K562 (cell line): Measurements from ENCODE around the gene LRRC75A.

Source experiments
- ARNT ChIP-seq, 2 experiments: fragments of 450-650 bp; IDR thresholded peaks; 2 replicates each; pipeline ENCODE4 v1.6.1; 2016; ENCODE audit warnings: mild to moderate bottlenecking in 1 of 2
- E2F3 ChIP-seq: fragments of 250-450 bp; sonication (Bioruptor Pico); IDR thresholded peaks from 2 replicates; pipeline ENCODE4 v1.4.0; 2020; ENCODE audit warnings: mild to moderate bottlenecking
- EZH2 ChIP-seq: IDR thresholded peaks from 2 replicates; pipeline ENCODE4 v1.6.1; 2012; ENCODE audit warnings: low read depth, mild to moderate bottlenecking, inconsistent platforms, low read length, borderline replicate concordance
- GABPA ChIP-seq: fragments of 200-800 bp; sonication (Bioruptor generic); conservative IDR thresholded peaks from 2 replicates; pipeline ENCODE4 v1.6.1; 2016; ENCODE audit warnings: low read depth, missing genetic modification characterization, missing compliant biosample characterization
- JUND ChIP-seq, 2 experiments: IDR thresholded peaks; 2 replicates in 1 of 2; 3 replicates in 1 of 2; pipeline ENCODE4 v1.6.1; 2011; ENCODE audit warnings: borderline replicate concordance in 2 of 2, low read depth in 2 of 2, low read length in 2 of 2, improper control_type of control experiment in 1 of 2, missing biosample characterization in 1 of 2, missing genetic modification characterization in 1 of 2, missing genetic modification reagents in 1 of 2
- NONO ChIP-seq, 2 experiments: fragments of 200-400 bp in 1 of 2; fragments of 450-650 bp in 1 of 2; formaldehyde crosslinking in 1 of 2; IDR thresholded peaks; 2 replicates each; pipeline ENCODE4 v1.6.1; 2017; ENCODE audit warnings: low read depth in 2 of 2, mild to moderate bottlenecking in 2 of 2, moderate library complexity in 2 of 2, low read length in 1 of 2
- POLR2A ChIP-seq: fragments of 450-650 bp; conservative IDR thresholded peaks from 2 replicates; pipeline ENCODE4 v1.6.1; 2016
- SIRT6 ChIP-seq: IDR thresholded peaks from one replicate; pipeline ENCODE4 v1.6.1; 2012; ENCODE audit warnings: low read depth, mild to moderate bottlenecking, control low read depth, inconsistent platforms, low read length, moderate library complexity
- SREBF2 ChIP-seq: sonication (generic); formaldehyde crosslinking; IDR thresholded peaks from 2 replicates; pipeline ENCODE4 v1.4.0; 2020; ENCODE audit warnings: mild to moderate bottlenecking, missing genetic modification reagents
- STAG1 ChIP-seq: sonication (generic); formaldehyde crosslinking; IDR thresholded peaks from 2 replicates; pipeline ENCODE4 v1.5.0; 2020; ENCODE audit warnings: missing genetic modification reagents, borderline replicate concordance
- ZEB2 ChIP-seq: fragments of 450-650 bp; IDR thresholded peaks from 2 replicates; pipeline ENCODE4 v1.6.1; 2016
- TF ChIP-seq, protein P1 (sequence below), 3 experiments: IDR thresholded peaks in 2 of 3; conservative IDR thresholded peaks in 1 of 3; 2 replicates each; pipeline ENCODE4 v1.5.1; 2011 to 2012; ENCODE audit warnings: low read length in 3 of 3, mild to moderate bottlenecking in 3 of 3, control low read depth in 2 of 3, improper control_type of control experiment in 1 of 3, inconsistent platforms in 1 of 3, low read depth in 1 of 3, mixed read lengths in 1 of 3, moderate library complexity in 1 of 3; ENCODE audit not compliant: insufficient read depth in 2 of 3
- TF ChIP-seq, protein P2 (sequence below): IDR thresholded peaks from 3 replicates; pipeline ENCODE4 v1.6.1; 2011; ENCODE audit warnings: borderline replicate concordance, mild to moderate bottlenecking; ENCODE audit not compliant: insufficient read length, insufficient read depth
- TF ChIP-seq, protein P3 (sequence below), 3 experiments: fragments of 200-800 bp in 1 of 3; fragments of 250-450 bp in 1 of 3; fragments of 450-650 bp in 1 of 3; sonication (Bioruptor Pico) in 1 of 3; sonication (Bioruptor generic) in 1 of 3; formaldehyde crosslinking in 1 of 3; IDR thresholded peaks; 2 replicates each; pipeline versions ENCODE4 v1.6.1 to v1.8.0; 2016 to 2022; ENCODE audit warnings: mild to moderate bottlenecking in 2 of 3, missing genetic modification characterization in 2 of 3, missing compliant biosample characterization in 1 of 3, moderate library complexity in 1 of 3

GRCh38 chr17:16480995-16481394 is 11.0 kb downstream of the LRRC75A start:
- no peak for TF ChIP-seq POLR2A
- TF ChIP-seq, protein P1, sequence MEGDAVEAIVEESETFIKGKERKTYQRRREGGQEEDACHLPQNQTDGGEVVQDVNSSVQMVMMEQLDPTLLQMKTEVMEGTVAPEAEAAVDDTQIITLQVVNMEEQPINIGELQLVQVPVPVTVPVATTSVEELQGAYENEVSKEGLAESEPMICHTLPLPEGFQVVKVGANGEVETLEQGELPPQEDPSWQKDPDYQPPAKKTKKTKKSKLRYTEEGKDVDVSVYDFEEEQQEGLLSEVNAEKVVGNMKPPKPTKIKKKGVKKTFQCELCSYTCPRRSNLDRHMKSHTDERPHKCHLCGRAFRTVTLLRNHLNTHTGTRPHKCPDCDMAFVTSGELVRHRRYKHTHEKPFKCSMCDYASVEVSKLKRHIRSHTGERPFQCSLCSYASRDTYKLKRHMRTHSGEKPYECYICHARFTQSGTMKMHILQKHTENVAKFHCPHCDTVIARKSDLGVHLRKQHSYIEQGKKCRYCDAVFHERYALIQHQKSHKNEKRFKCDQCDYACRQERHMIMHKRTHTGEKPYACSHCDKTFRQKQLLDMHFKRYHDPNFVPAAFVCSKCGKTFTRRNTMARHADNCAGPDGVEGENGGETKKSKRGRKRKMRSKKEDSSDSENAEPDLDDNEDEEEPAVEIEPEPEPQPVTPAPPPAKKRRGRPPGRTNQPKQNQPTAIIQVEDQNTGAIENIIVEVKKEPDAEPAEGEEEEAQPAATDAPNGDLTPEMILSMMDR (IDR thresholded peaks at IDR 0.05 in 2 of 3, conservative IDR thresholded peaks at IDR 0.05 in 1 of 3; ENCODE audit: insufficient read depth in 2 of 3, low read depth in 1 of 3, low read length in 3 of 3), result no peak
- TF ChIP-seq SREBF2 (CRISPR knock-in tag), result no peak
- no peak for TF ChIP-seq ZEB2
- no peak for TF ChIP-seq ARNT (IDR thresholded peaks at IDR 0.05)
- no peak for TF ChIP-seq NONO (IDR thresholded peaks at IDR 0.05; ENCODE audit: low read depth in 2 of 2, low read length in 1 of 2)
- TF ChIP-seq, protein P2, sequence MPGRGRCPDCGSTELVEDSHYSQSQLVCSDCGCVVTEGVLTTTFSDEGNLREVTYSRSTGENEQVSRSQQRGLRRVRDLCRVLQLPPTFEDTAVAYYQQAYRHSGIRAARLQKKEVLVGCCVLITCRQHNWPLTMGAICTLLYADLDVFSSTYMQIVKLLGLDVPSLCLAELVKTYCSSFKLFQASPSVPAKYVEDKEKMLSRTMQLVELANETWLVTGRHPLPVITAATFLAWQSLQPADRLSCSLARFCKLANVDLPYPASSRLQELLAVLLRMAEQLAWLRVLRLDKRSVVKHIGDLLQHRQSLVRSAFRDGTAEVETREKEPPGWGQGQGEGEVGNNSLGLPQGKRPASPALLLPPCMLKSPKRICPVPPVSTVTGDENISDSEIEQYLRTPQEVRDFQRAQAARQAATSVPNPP, result no peak
- TF ChIP-seq GABPA (tag), result no peak
- TF ChIP-seq EZH2, result no peak
- TF ChIP-seq JUND (IDR thresholded peaks at IDR 0.05; ENCODE audit: borderline replicate concordance, low read depth, low read length), result no peak
- no peak for TF ChIP-seq JUND (tag; IDR thresholded peaks at IDR 0.05; ENCODE audit: borderline replicate concordance, low read depth, low read length)
- no peak for TF ChIP-seq E2F3 (CRISPR knock-in tag)
- TF ChIP-seq SIRT6, result no peak
- TF ChIP-seq, protein P3, sequence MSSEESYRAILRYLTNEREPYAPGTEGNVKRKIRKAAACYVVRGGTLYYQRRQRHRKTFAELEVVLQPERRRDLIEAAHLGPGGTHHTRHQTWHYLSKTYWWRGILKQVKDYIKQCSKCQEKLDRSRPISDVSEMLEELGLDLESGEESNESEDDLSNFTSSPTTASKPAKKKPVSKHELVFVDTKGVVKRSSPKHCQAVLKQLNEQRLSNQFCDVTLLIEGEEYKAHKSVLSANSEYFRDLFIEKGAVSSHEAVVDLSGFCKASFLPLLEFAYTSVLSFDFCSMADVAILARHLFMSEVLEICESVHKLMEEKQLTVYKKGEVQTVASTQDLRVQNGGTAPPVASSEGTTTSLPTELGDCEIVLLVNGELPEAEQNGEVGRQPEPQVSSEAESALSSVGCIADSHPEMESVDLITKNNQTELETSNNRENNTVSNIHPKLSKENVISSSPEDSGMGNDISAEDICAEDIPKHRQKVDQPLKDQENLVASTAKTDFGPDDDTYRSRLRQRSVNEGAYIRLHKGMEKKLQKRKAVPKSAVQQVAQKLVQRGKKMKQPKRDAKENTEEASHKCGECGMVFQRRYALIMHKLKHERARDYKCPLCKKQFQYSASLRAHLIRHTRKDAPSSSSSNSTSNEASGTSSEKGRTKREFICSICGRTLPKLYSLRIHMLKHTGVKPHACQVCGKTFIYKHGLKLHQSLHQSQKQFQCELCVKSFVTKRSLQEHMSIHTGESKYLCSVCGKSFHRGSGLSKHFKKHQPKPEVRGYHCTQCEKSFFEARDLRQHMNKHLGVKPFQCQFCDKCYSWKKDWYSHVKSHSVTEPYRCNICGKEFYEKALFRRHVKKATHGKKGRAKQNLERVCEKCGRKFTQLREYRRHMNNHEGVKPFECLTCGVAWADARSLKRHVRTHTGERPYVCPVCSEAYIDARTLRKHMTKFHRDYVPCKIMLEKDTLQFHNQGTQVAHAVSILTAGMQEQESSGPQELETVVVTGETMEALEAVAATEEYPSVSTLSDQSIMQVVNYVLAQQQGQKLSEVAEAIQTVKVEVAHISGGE (CRISPR knock-in tag; IDR thresholded peaks at IDR 0.05), result no peak
- TF ChIP-seq STAG1 (CRISPR knock-in tag), result no peak
